NOMO-1 (cell line): ENCODE data around the gene TSPAN9.

ENCODE experiments used
- DNase-seq, 2 experiments: peaks; one replicate each; lab custom pipeline; 2025; ENCODE audit not compliant: unreplicated experiment in 2 of 2; lab: John Stamatoyannopoulos, UW

The TSPAN9 gene

GRCh38 chr12:3283137-3283680 is 206.0 kb downstream of the TSPAN9 start:
- DNase-seq, result no peak

GRCh38 chr12:3284405-3284804 is 207.2 kb downstream of the TSPAN9 start:
- DNase-seq, result no peak

- no peak for DNase-seq
These were observed 208.4 kb downstream of the TSPAN9 start for GRCh38 chr12:3285570-3285969.

DNA sequence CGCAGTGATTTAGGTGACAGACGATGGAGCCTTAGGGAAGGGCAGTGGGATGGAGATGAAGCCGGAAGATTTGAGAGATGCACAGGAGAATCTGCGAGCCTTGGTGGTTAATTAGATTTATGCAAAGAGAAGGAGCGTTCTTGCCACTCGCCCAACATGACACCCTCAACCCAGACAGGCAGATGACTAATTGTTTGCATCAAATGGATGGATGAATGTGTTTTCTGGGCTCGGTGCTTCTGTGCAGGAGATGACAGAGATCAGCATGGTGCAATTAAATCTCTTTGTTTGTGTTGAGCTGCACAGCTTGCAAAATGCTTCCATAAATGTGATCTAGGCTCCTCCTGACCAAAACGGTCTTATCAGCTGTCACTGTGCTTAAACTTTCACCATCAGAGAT is 211.5 kb downstream of the TSPAN9 start:
- no peak for DNase-seq

DNA sequence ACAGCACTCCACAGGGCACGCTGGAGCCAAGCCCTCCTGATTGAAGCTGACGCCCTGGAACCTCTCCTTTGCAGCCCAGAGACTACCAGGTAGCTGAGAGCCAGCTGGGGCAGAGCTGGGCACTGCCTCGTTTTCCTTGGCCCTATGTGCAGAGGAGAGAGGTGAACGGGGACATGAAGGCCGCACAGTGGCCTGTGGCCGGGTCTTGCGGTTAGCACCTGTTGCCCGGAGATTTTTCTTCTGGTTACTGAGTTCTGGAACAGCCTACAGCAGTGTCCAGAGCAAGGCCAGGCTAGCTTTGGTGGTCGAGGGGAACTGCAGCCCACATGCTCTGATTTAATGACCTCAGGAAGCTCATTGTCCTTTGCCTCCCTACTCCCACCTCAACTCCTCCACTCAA is 212.5 kb downstream of the TSPAN9 start:
- DNase-seq, result no peak

DNA sequence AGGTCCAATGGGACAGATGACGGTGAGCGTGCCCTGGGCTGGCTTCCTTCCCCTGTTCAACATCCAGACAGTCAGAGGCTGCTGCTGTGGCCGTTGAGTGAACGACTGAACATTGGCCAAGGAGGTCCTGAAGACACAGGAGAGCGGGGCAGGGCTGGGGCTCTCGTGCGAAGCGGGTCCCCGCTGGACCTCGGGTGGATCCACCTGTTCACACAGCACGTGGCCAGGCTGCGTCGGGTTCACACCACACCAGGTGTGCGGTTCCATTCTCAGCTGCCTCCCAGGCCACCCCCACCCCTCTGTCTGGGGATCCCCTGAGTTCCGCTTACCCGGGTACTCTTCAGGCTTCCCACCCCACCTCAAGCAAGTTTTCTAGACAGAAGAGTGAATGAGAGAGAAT is 214.8 kb downstream of the TSPAN9 start:
- DNase-seq, result no peak

DNA sequence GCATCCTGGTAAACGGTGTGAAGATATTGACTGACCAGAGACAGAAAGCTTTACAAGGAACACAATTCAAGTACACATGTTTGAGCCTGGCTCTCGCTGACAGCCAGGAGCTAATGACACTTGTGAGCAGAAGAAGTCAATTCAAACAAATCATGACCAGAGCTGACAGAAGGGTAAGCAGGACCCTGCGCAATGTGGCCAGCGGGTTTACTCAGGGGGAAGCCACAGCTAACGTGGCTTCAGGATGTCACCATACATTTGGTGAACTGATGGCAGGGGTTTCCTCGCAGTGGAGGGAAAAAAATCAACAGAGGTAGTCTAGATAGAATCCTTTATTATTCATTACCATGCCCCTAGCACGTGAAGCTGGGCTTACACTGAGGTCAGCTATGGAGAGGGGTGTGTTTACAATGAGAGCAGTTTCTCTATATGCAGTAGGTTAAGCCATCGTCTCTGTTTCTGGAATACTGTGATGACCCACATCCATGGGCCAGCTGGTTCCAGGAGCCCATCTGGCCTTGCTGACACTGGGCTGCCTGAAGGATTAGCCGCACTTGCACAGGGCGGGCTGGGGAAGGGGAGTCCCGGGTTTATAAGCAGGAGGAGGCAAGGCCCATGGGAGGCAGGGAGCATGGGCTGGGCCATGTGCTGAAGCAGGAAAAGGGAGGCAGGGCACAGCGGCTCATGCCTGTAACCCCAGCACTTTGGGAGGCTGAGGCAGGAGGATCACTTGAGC is 215.7 kb downstream of the TSPAN9 start:
- no peak for DNase-seq

- no peak for DNase-seq
These were observed 216.4 kb downstream of the TSPAN9 start for GRCh38 chr12:3293446-3294161.

DNA sequence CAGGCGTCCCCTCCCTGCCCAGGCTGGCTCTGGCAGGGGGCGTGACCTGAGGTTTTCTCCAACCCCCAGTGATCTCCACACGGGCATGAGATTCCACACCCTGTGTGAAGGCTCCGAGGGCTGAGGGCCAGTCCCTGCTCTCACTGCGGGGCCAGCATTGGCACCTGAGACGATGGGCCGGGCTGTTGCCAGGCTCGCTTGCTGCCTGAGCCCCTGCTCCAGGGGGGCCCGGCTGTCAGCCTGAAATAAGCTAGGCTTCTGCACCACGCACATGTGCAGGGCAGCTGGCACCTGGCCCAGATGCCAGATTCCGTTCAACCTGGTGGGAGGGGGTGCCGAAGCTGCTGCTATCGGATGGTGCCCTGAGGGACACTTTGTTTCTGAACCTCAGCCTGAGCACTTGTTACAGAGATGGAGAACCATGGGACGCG is 217.3 kb downstream of the TSPAN9 start:
- no peak for DNase-seq

GRCh38 chr12:3295225-3295624 is 218.0 kb downstream of the TSPAN9 start:
- no peak for DNase-seq

DNA sequence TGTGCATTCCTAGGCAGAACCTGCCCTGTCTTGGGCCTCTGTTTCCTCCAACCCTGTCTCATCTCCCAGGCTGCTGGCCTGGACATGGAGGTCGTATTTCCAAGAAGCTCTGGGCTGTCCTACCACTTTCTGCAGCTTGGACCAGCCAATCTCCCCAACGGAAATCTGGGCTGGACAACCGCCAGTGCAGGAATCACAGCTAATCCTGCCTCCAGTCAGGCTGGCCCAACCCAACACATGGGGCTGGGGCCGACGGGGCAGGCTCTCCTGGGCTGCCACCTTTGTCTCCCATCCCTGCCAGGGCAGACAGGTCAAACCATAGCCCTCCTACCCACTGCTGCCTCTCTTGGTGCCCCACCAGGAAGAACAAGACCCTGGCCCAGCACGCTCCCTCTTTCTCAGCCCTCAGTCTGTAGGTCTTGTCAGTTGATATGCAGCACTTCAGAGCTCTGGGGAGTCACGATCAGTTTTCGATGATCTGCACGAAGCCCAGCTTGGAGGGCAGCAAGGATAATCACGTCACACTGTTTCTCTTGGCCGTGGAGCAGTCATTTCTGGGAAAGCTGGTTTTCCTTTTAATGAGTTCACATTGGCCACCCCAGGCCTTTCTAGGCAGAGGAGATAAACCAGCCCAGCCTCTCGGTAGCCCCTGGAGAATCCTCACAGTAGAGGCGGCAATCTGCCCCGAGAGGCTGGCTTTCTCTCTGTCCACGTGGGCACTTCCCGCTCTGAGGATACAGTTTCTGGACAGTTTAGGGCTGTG is 218.6 kb downstream of the TSPAN9 start:
- no peak for DNase-seq

DNA sequence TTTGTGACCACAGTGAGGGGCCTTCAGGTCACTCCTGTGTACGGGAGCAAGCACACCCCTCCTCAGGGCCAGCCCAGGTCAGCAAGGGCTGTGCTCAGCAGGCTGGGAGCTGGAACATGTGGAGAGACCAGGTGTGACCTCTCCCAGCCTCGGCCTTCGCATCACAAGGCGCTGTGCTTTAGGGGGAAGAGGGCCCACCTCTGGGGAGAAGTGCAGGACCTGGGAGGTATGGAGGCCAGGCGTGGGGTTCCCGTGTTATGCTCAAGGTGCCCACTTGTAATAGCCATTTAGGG is 219.2 kb downstream of the TSPAN9 start:
- DNase-seq, result no peak

DNA sequence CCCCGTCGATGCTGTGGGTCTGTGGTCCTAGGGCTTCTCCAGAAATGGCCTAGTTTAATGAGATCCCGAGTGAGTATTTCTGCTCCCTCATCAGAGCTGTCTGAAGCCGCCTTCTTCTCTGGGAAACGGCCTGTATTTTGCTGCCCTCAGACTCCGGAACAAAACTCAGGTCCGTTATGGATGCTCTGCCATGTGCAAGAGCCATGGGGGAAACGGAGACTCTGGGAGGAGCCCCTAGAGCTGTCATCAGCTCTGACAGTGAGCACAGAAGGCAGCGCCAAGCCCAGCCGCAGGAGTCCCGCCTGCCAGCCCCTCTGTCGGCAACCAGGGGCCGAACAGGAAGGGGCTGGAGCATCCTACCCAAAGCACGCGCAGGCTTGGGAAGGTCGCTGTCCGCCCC is 221.4 kb downstream of the TSPAN9 start:
- DNase-seq, result no peak

DNA sequence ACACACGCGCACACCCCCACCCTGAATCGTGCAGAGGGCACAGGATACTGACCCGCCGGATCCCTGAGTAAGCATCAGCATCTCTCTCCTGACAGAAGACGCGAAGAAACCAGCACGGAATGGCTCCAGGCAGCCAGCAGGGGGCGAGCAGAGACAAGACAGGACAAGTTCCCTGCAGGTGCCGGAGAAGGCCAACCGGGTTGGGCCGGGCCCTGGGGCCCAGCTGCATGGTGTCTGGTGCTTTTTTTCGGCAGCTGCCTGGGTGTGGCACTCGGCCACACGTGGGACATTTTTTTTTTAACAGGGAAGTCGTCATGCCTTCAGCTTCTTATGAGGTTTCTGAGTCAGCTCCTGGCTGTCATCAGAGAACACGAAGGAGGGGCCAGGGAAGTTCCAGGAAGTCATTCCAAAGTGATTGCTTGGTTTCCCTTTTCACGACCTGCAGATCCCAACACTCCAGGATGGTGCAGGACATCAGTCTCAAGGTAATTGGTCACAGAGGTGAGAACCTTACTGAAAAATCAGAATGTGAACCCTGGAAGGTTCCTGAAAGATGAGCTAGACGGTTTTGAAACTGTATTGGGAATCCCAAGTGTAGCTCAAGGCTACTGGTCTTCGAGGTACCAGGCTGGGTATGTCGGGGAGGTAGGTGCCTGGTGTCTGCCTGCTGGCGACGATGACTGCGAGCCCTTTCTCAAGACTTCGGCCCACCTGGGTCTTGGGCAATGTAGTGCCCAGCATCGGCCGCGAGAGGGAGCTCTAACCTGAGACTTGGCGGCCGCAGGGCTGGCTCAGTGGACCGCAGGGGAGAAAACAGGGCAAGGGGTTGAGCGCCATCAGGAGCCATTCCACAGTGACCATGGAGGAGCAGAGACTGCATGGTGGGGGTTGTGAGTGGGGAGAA is 223.0 kb downstream of the TSPAN9 start:
- DNase-seq, result peak; percentile 54 to 70

GRCh38 chr12:3300833-3301401 is 223.7 kb downstream of the TSPAN9 start:
- no peak for DNase-seq

GRCh38 chr12:3302401-3303041 is 225.3 kb downstream of the TSPAN9 start:
- DNase-seq, result no peak

GRCh38 chr12:3303410-3304136 is 226.4 kb downstream of the TSPAN9 start:
- DNase-seq, result no peak

DNA sequence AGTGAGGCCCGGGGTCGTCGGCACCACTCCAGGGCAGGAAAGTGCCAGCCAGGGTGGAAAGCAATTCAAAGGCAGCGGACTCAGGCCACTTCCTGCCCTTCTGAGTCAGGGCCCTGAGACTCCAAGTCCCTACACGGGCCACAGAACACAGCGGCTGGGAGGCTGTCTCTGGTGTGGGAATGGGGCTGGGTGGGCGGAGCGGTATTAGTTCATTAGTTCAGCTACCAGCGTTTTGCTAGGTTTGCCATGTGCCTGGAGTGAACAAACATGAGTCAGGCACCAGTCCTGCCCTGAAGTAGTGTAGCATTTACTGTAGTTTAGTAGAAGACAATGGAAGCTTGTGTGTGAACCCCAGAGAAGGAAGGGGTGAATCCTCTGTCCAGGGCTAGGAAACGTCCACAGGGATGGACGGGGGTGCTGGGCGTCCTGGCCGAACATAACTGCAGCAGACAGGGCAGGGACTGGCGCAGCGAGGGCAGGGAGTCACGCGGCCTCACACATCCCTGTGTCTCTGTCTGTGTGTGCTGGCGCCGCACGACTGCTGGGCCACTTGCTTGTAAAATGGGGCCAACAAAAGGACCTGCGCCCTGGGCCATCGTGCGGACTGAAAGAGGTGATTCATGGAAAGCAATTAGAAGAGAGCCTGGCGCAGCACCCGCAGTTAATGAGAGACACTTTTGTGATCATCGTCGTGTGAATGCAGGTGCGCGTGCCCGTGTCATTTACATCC is 227.4 kb downstream of the TSPAN9 start:
- no peak for DNase-seq
